Testis (tissue), 2 donors: Measurements from ENCODE around the gene LTBP1.

ENCODE experiments used
- CTCF ChIP-seq, 3 experiments: fragments of 450-650 bp in 2 of 3; fragments of 200-600 bp in 1 of 3; sonication (generic) in 1 of 3; IDR thresholded peaks; one replicate each; pipeline ENCODE4 v1.5.1; 2016 to 2019; ENCODE audit warnings: antibody characterized with exemption in 3 of 3, mild to moderate bottlenecking in 2 of 3, moderate library complexity in 1 of 3
- POLR2A ChIP-seq: fragments of 450-650 bp; IDR thresholded peaks from one replicate; pipeline ENCODE4 v1.6.1; 2017; ENCODE audit warnings: antibody characterized with exemption, mild to moderate bottlenecking, moderate library complexity

GRCh38 chr2:33121925-33122324 is 175.2 kb downstream of the LTBP1 start:
- TF ChIP-seq CTCF (IDR thresholded peaks at IDR 0.05): no peak
- no peak for TF ChIP-seq POLR2A
